K562 (cell line): ENCODE data around the gene DRD2. TPM values are rescaled to one million over a fixed set of nuclear protein-coding genes. Genes with fewer than 3 reads are reported as not detected.

Experiments used
- ATAC-seq: fragments of 200-7000 bp; cut with Tn5 transposase; 3 replicates; pipeline ENCODE4 v1.9.1; 2020; ENCODE audit warnings: moderate library complexity
- BruUV-seq: library from RNA; stranded (reverse); fragments of 400-500 nt; replicated peaks from 2 replicates; lab custom pipeline; 2021; lab: Mats Ljungman, UMichigan
- CTCF ChIA-PET: fragments of 300-600 bp; formaldehyde crosslinking; extraction: SDS; loops from one replicate; lab custom pipeline; 2021; ENCODE audit warnings: low intra/inter-chr PET ratio; lab: Yijun Ruan, JAX
- POLR2A ChIA-PET: fragments of 300-600, 350-650 bp; sonication (Branson Sonifier 250); formaldehyde crosslinking; extraction: SDS; loops from one replicate; lab custom pipeline; 2021; ENCODE audit warnings: antibody characterized with exemption, inconsistent platforms; lab: Yijun Ruan, JAX
- DNase-seq, 4 experiments: peaks; one replicate each; pipeline versions ENCODE4 v3.0.0 to v3.0.0-alpha.2; 2011 to 2018; ENCODE audit warnings: low spot score in 3 of 4, mixed read lengths in 3 of 4; ENCODE audit errors: extremely low read depth in 1 of 4
- FAIRE-seq: peaks from 2 replicates; lab custom pipeline; 2011; peaks lifted over from hg19 to GRCh38; lab: Jason Lieb, UNC
- H2AFZ ChIP-seq: 2 replicates; pipeline ENCODE4 v1.6.0; 2011; ENCODE audit warnings: low read depth, low read length, control low read depth, inconsistent platforms
- H3K27ac ChIP-seq: fragments of 200-600 bp; 3 replicates; pipeline ENCODE4 v1.8.0; 2011; ENCODE audit warnings: low read depth, mild to moderate bottlenecking, control low read depth, inconsistent platforms, low read length, moderate library complexity, mixed read lengths; ENCODE audit errors: extremely low read depth
- H3K27me3 ChIP-seq, 2 experiments: fragments of 300-600 bp in 1 of 2; 2 replicates in 1 of 2; 3 replicates in 1 of 2; pipeline versions ENCODE4 v1.6.0 to v1.8.0; 2011; ENCODE audit warnings: inconsistent platforms in 2 of 2, low read length in 2 of 2, mild to moderate bottlenecking in 1 of 2, mixed read lengths in 1 of 2, moderate library complexity in 1 of 2; ENCODE audit not compliant: control insufficient read depth in 2 of 2, insufficient read depth in 2 of 2
- H3K36me3 ChIP-seq: fragments of 300-600 bp; 3 replicates; pipeline ENCODE4 v1.8.0; 2011; ENCODE audit warnings: mild to moderate bottlenecking, low read length, inconsistent platforms; ENCODE audit not compliant: control insufficient read depth, insufficient read depth
- H3K4me1 ChIP-seq, 2 experiments: fragments of 200-600 bp in 1 of 2; replicated peaks in 1 of 2; 2 replicates in 1 of 2; 3 replicates in 1 of 2; pipeline versions ENCODE4 v1.5.1 to v1.8.0; 2011; ENCODE audit warnings: inconsistent platforms in 2 of 2, low read length in 2 of 2, mild to moderate bottlenecking in 1 of 2, mixed read lengths in 1 of 2, moderate library complexity in 1 of 2; ENCODE audit not compliant: control insufficient read depth in 2 of 2, insufficient read depth in 2 of 2
- H3K4me2 ChIP-seq: 2 replicates; pipeline ENCODE4 v1.6.1; 2011; ENCODE audit warnings: low read length, control low read depth, inconsistent platforms, mixed read lengths; ENCODE audit not compliant: insufficient read depth
- H3K4me3 ChIP-seq: fragments of 200-600 bp; sonication (generic), shearing (Covaris generic); 2 replicates; pipeline ENCODE4 v1.5.1; 2016; ENCODE audit warnings: control low read depth, inconsistent platforms
- H3K79me2 ChIP-seq: fragments of 200-600 bp; 3 replicates; pipeline ENCODE4 v1.8.0; 2011; ENCODE audit warnings: low read length, inconsistent platforms; ENCODE audit not compliant: control insufficient read depth, insufficient read depth
- H3K9ac ChIP-seq, 2 experiments: 2 replicates each; pipeline versions ENCODE4 v1.6.0 to v1.6.1; 2011; ENCODE audit warnings: low read depth in 2 of 2, low read length in 2 of 2, control low read depth in 1 of 2, inconsistent platforms in 1 of 2, mild to moderate bottlenecking in 1 of 2, mixed read lengths in 1 of 2; ENCODE audit not compliant: insufficient read depth in 1 of 2
- H3K9me1 ChIP-seq: one replicate; pipeline ENCODE4 v1.6.0; 2011; ENCODE audit warnings: inconsistent platforms, mild to moderate bottlenecking, low read length, moderate library complexity; ENCODE audit not compliant: control insufficient read depth, insufficient read depth
- H3K9me3 ChIP-seq: replicated peaks from 2 replicates; pipeline ENCODE4 v1.5.1; 2011; ENCODE audit warnings: low read depth, low read length, inconsistent platforms; ENCODE audit not compliant: control insufficient read depth, insufficient read depth
- H4K20me1 ChIP-seq: replicated peaks from 2 replicates; pipeline ENCODE4 v1.6.1; 2011; ENCODE audit warnings: low read length, inconsistent platforms, mixed read lengths; ENCODE audit not compliant: control insufficient read depth, insufficient read depth
- FOS ChIP-seq: IDR thresholded peaks from 3 replicates; pipeline ENCODE4 v1.6.1; 2011; ENCODE audit not compliant: insufficient read length; ENCODE audit errors: extremely low read depth
- PURB ChIP-seq: sonication (generic); formaldehyde crosslinking; IDR thresholded peaks from 2 replicates; pipeline ENCODE4 v1.9.0; 2021; ENCODE audit warnings: low read depth, mild to moderate bottlenecking, missing genetic modification reagents
- ZC3H8 ChIP-seq: fragments of 450-650 bp; IDR thresholded peaks from 2 replicates; pipeline ENCODE4 v1.6.1; 2017
- ZNF12 ChIP-seq: sonication (generic); formaldehyde crosslinking; IDR thresholded peaks from 2 replicates; pipeline ENCODE4 v1.4.0; 2020; ENCODE audit warnings: mild to moderate bottlenecking, missing genetic modification reagents
- WGBS: fragments of 100-300 bp; shearing (Covaris generic); methylation state at CpG from one replicate; pipeline ENCODE4 v1.1.6; 2016; ENCODE audit warnings: low coverage, mixed read lengths; ENCODE audit not compliant: insufficient coverage; ENCODE audit errors: missing lambda C conversion rate; 5-methylcytosine and 5-hydroxymethylcytosine counted together
- in situ Hi-C: fragments of 300-500 bp; cut with MboI; formaldehyde crosslinking; loops from 4 replicates; pipeline ENCODE4 v1.15.0; 2018; ENCODE audit warnings: inconsistent platforms, mixed read lengths
- intact Hi-C: fragments of 100-400 bp; cut with micrococcal nuclease; formaldehyde crosslinking; loops from 2 replicates; pipeline ENCODE4 v1.14.2; 2022
- polyA plus RNA-seq, 8 experiments: library from polyadenylated mRNA; depleted of rRNA in 4 of 8; stranded (reverse) in 5 of 8; unstranded in 3 of 8; fragments of >200 nt; fragmentation: Nextera tagmentation in 2 of 8; fragmentation: Illumina TruSeq in 1 of 8; extraction: Ambion mirVana in 2 of 8; extraction: Trizol in 1 of 8; gene quantifications; 2 replicates each; pipeline versions ENCODE4 v1.2.1 to v1.2.3, GENCODE V29; 2011 to 2014; ENCODE audit warnings: inconsistent platforms in 1 of 8, missing spikeins in 1 of 8
- total RNA-seq, 7 experiments: library from RNA; depleted of rRNA in 6 of 7; stranded (reverse); fragments of >200 nt in 6 of 7; fragmentation: Illumina TruSeq in 2 of 7; extraction: Trizol in 2 of 7; gene quantifications; 2 replicates each; pipeline versions ENCODE4 v1.2.1 to v1.2.3, GENCODE V29; 2011 to 2021; ENCODE audit warnings: low replicate concordance in 1 of 7
- TF ChIP-seq, protein P1 (sequence below): fragments of 450-650 bp; conservative IDR thresholded peaks from 2 replicates; pipeline ENCODE4 v1.6.1; 2016; ENCODE audit warnings: missing genetic modification characterization, low read depth, mild to moderate bottlenecking, control low read depth, missing compliant biosample characterization

Gene DRD2
- total and polyA plus RNA-seq, 9 of the 15 experiments (the other 6 are each of a cell fraction or from before 2014, with no cell fraction given) = not detected

DNA sequence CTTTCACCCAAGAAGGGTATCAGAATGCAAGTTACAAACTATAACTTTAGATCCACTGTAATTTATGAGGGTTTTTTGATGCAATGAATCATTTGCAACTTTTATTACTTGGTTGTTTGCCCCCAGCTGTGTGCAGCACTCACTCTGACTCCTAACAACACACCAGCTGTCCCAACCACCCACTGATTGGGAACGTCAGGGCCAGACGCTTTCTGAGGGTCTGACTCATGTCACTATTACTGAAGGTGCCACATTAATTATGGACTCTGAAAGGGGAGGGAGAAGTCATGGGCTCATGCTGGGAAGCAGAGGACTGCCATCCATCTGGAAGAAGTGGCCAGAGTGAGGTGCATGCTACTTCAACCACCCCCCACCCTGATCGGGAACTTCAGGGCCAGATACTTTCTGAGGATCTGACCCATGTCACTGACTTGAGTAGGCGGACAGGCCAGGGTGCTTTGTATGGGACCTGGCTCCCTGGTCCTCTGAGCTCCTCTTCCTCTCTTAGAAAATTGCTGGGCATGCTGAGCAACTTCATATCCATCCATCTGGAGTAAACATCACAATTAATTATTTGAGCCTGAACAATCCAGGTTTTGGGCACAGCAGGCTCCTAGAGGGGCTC, 44.9 kb upstream of the DRD2 start:
- Histone ChIP-seq H2AFZ (no peak overlapping the region), H3K27ac (no peak overlapping the region), H3K36me3 (no peaks in the 10 kb centered on the region), H3K9me3 (no peaks in the 10 kb centered on the region)
- no peak for TF ChIP-seq FOS
- TF ChIP-seq, protein P1, sequence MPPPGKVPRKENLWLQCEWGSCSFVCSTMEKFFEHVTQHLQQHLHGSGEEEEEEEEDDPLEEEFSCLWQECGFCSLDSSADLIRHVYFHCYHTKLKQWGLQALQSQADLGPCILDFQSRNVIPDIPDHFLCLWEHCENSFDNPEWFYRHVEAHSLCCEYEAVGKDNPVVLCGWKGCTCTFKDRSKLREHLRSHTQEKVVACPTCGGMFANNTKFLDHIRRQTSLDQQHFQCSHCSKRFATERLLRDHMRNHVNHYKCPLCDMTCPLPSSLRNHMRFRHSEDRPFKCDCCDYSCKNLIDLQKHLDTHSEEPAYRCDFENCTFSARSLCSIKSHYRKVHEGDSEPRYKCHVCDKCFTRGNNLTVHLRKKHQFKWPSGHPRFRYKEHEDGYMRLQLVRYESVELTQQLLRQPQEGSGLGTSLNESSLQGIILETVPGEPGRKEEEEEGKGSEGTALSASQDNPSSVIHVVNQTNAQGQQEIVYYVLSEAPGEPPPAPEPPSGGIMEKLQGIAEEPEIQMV (tag) = no peak
- no peak for TF ChIP-seq ZC3H8
- TF ChIP-seq ZNF12 (CRISPR knock-in tag) = no peak
- TF ChIP-seq PURB (CRISPR knock-in tag) = no peak
- TF ChIP-seq, all 486 proteins: peak for 0
- intact Hi-C loops (no loop called here), in situ Hi-C loops (no loop called here)
- ATAC-seq (no peak), FAIRE-seq (no peak), DNase-seq (no peak)
- WGBS = 0% methylated on average over 4 of the region's 4 CpGs
- no TSS peak for BruUV-seq
- Histone ChIP-seq H3K79me2 (no peaks in the 10 kb centered on the region), H4K20me1 (no peaks in the 10 kb centered on the region), H3K9ac (no peak overlapping the region), H3K4me1 (peaks cover 0 to 5% of the 10 kb centered on the region in 2 experiments; a peak in 1 of 5 replicates), H3K27me3 (peaks cover 16 to 18% of the 10 kb centered on the region in 2 experiments), H3K4me3 (no peak overlapping the region), H3K9me1 (no peaks in the 10 kb centered on the region), H3K4me2 (no peak overlapping the region)
- ChIA-PET POLR2A (interaction anchor here (0.6 kb wide), 1 partner anchor 11 kb away, joined by 4 read pairs; no protein-coding TSS in a partner anchor), CTCF (no interaction called here)
